GM21619 (cell line): ENCODE results near the gene PSMF1.
"Not testable (repeated sequence)": the region's sequence is repeated elsewhere in the genome, so short reads cannot be mapped to it uniquely, and the experiment has no call there.

ENCODE experiments used
- ATAC-seq: cut with Tn5 transposase; IDR thresholded peaks from one replicate; pipeline ENCODE4 v1.9.1; 2021; ENCODE audit not compliant: unreplicated experiment

Gene PSMF1

GRCh38 chr20:1122388-1123315 is 4.2 kb downstream of the PSMF1 start:
- no peak for ATAC-seq

- ATAC-seq, result no peak
These were observed 5.3 kb downstream of the PSMF1 start for GRCh38 chr20:1123666-1124065.

GRCh38 chr20:1124421-1124820 is 6.0 kb downstream of the PSMF1 start:
- ATAC-seq, result no peak

- no peak for ATAC-seq
These were observed 6.9 kb downstream of the PSMF1 start for GRCh38 chr20:1125277-1125676.

GRCh38 chr20:1127840-1128239 is 9.4 kb downstream of the PSMF1 start:
- ATAC-seq, result no peak

- ATAC-seq, result no peak
These were observed 11.8 kb downstream of the PSMF1 start for GRCh38 chr20:1130058-1130694.

GRCh38 chr20:1130847-1131246 is 12.4 kb downstream of the PSMF1 start:
- ATAC-seq, result no peak

GRCh38 chr20:1131354-1131753 is 13.0 kb downstream of the PSMF1 start:
- ATAC-seq, result no peak

GRCh38 chr20:1134355-1134754 is 16.0 kb downstream of the PSMF1 start:
- no peak for ATAC-seq

GRCh38 chr20:1134836-1135235 is 16.4 kb downstream of the PSMF1 start:
- ATAC-seq, result no peak

GRCh38 chr20:1137236-1137635 is 18.8 kb downstream of the PSMF1 start:
- ATAC-seq, result no peak

GRCh38 chr20:1144401-1145172 is 26.2 kb downstream of the PSMF1 start:
- ATAC-seq, result no peak

GRCh38 chr20:1146957-1147356 is 28.6 kb downstream of the PSMF1 start:
- no peak for ATAC-seq

- ATAC-seq, result not testable (repeated sequence)
These were observed 31.4 kb downstream of the PSMF1 start for GRCh38 chr20:1149812-1150211.

GRCh38 chr20:1150218-1150617 is 31.8 kb downstream of the PSMF1 start:
- no peak for ATAC-seq

- ATAC-seq, result no peak
These were observed 32.6 kb downstream of the PSMF1 start for GRCh38 chr20:1150968-1151367.

GRCh38 chr20:1154226-1154625 is 35.8 kb downstream of the PSMF1 start:
- no peak for ATAC-seq

- no peak for ATAC-seq
These were observed 36.3 kb downstream of the PSMF1 start for GRCh38 chr20:1154691-1155090.

GRCh38 chr20:1155342-1155741 is 36.9 kb downstream of the PSMF1 start:
- no peak for ATAC-seq

GRCh38 chr20:1160496-1160895 is 42.1 kb downstream of the PSMF1 start:
- no peak for ATAC-seq

GRCh38 chr20:1160991-1161390 is 42.6 kb downstream of the PSMF1 start:
- no peak for ATAC-seq

- ATAC-seq, result no peak
These were observed 44.7 kb downstream of the PSMF1 start for GRCh38 chr20:1163105-1163504.
